ENCODE measurements around the gene CEP78.

Gene CEP78

GRCh38 chr9:78269784-78270183 lies 33.9 kb downstream of the CEP78 start:
- Histone ChIP-seq H3K9me3 (ENCODE audit: control insufficient read depth, insufficient read depth, low read depth, low read length) (no peaks in the 10 kb centered on the region), H3K36me3 (ENCODE audit: control insufficient read depth in 2 of 2, insufficient read depth in 1 of 2, low read length in 2 of 2) (peaks cover 10 to 75% of the 10 kb centered on the region in 2 experiments), H3K4me1 (ENCODE audit: control insufficient read depth, insufficient read depth, low read length) (no peaks in the 10 kb centered on the region), H3K4me3 (ENCODE audit: low read depth, low read length) (no peak overlapping the region), H3K27ac (ENCODE audit: extremely low read depth, low read depth, low read length) (no peak overlapping the region)
- CTCF ChIA-PET = interaction anchor here (3.4 kb wide), 1 partner anchor 100 kb away, joined by 9 read pairs; no protein-coding TSS in a partner anchor
- TF ChIP-seq ZNF555 (tag by site-specific recombination; conservative IDR thresholded peaks at IDR 0.05) = no peak
- POLR2A ChIA-PET = interaction anchor here (1.8 kb wide), 1 partner anchor 27 kb away, joined by 6 read pairs; the partner anchor contains the start of gene PSAT1

DNA sequence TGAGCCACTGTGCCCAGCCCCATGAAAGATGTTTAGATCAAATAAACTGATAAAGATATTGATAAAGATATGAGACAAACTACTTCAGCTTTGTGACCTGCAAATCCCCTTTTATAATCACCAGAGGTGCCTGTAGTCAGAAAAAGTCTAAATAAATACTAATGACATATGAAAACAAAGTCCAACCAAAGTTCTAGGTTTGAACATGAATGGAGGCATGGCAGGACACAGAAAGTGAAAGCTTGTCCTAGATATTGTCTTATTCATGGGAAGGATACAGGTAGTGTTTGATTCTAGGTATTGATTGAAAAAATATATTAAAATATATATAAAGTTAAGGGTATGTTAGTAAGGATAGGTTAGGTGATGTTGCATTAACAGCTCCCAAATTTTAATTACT lies 36.4 kb downstream of the CEP78 start:
- Histone ChIP-seq H3K9me3 (ENCODE audit: control insufficient read depth, insufficient read depth, low read depth, low read length) (no peaks in the 10 kb centered on the region), H3K4me3 (ENCODE audit: low read depth, low read length) (no peak overlapping the region), H3K27ac (ENCODE audit: extremely low read depth, low read depth, low read length) (no peak overlapping the region), H3K36me3 (ENCODE audit: control insufficient read depth in 2 of 2, insufficient read depth in 1 of 2, low read length in 2 of 2) (peaks cover 5 to 50% of the 10 kb centered on the region in 2 experiments), H3K4me1 (ENCODE audit: control insufficient read depth, insufficient read depth, low read length) (no peaks in the 10 kb centered on the region)
- ChIA-PET POLR2A (interaction anchor here (2.3 kb wide), 1 partner anchor 25 kb away, joined by 20 read pairs; the partner anchor contains the start of gene PSAT1), CTCF (interaction anchor here (0.8 to 3.4 kb wide), 2 partner anchors 24 to 97 kb away, joined by 3 to 9 read pairs; partner anchors contain the start of gene PSAT1)
- TF ChIP-seq ZNF555 (tag by site-specific recombination; conservative IDR thresholded peaks at IDR 0.05) (no peak), ZFP3 (tag by site-specific recombination; IDR thresholded peaks at IDR 0.05; ENCODE audit: low read depth) (no peak), ZNF488 (tag by site-specific recombination; IDR thresholded peaks at IDR 0.05) (no peak), ZNF10 (tag by site-specific recombination; IDR thresholded peaks at IDR 0.05) (no peak), ZXDB (tag by site-specific recombination; IDR thresholded peaks at IDR 0.05) (no peak), SETDB1 (IDR thresholded peaks at IDR 0.05; ENCODE audit: insufficient read length, low read length) (no peak), YY2 (tag by site-specific recombination; IDR thresholded peaks at IDR 0.05) (no peak), KLF17 (tag by site-specific recombination; IDR thresholded peaks at IDR 0.05) (no peak), ZNF707 (tag by site-specific recombination; IDR thresholded peaks at IDR 0.05) (no peak), ZNF473 (tag by site-specific recombination; IDR thresholded peaks at IDR 0.05) (no peak), ZNF530 (tag by site-specific recombination; IDR thresholded peaks at IDR 0.05; ENCODE audit: low read depth) (no peak), ZEB2 (tag by site-specific recombination; IDR thresholded peaks at IDR 0.05) (no peak), KLF8 (tag by site-specific recombination; IDR thresholded peaks at IDR 0.05) (no peak), ZNF514 (tag by site-specific recombination; IDR thresholded peaks at IDR 0.05) (no peak), ZNF600 (tag by site-specific recombination; IDR thresholded peaks at IDR 0.05) (no peak), ZFHX2 (tag by site-specific recombination; conservative IDR thresholded peaks at IDR 0.05) (no peak)
- TF ChIP-seq, protein P1, sequence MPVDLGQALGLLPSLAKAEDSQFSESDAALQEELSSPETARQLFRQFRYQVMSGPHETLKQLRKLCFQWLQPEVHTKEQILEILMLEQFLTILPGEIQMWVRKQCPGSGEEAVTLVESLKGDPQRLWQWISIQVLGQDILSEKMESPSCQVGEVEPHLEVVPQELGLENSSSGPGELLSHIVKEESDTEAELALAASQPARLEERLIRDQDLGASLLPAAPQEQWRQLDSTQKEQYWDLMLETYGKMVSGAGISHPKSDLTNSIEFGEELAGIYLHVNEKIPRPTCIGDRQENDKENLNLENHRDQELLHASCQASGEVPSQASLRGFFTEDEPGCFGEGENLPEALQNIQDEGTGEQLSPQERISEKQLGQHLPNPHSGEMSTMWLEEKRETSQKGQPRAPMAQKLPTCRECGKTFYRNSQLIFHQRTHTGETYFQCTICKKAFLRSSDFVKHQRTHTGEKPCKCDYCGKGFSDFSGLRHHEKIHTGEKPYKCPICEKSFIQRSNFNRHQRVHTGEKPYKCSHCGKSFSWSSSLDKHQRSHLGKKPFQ (tag by site-specific recombination; IDR thresholded peaks at IDR 0.05) = no peak

DNA sequence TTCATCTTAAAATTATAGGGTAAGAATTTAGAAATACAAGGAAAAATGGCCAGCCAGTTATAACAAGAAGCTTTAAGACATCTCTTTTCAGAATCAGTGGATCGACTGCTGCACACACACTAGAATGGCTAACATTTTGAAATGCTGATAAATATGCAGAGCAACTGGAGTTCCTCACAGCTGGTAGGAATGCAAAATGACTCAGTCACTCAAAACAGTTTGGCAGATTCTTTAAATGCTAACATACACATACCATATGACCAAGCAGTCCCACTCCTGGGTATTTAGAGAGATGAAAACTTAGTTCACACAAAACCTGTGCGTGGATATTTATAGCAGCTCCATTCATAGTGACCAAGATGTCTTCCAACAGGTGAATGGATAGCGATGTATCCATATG lies 37.9 kb downstream of the CEP78 start:
- peaks cover 9% of the 10 kb centered on the region; the same call in 1 of the 2 replicates for H3K4me1 ChIP-seq (ENCODE audit: control insufficient read depth, insufficient read depth, low read length)
- TF ChIP-seq, protein P2, sequence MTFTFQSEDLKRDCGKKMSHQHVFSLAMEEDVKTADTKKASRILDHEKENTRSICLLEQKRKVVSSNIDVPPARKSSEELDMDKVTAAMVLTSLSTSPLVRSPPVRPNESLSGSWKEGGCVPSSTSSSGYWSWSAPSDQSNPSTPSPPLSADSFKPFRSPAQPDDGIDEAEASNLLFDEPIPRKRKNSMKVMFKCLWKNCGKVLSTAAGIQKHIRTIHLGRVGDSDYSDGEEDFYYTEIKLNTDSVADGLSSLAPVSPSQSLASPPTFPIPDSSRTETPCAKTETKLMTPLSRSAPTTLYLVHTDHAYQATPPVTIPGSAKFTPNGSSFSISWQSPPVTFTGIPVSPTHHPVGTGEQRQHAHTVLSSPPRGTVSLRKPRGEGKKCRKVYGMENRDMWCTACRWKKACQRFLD (tag by site-specific recombination; IDR thresholded peaks at IDR 0.05) = no peak
- TF ChIP-seq ZNF658 (tag by site-specific recombination; IDR thresholded peaks at IDR 0.05) = no peak
- no peak for TF ChIP-seq ZFP37 (tag by site-specific recombination; IDR thresholded peaks at IDR 0.05)
- TF ChIP-seq ZBTB44 (tag by site-specific recombination; IDR thresholded peaks at IDR 0.05) = no peak
- no peak for TF ChIP-seq KLF16 (tag by site-specific recombination; IDR thresholded peaks at IDR 0.05)
- TF ChIP-seq ZNF292 (tag by site-specific recombination; IDR thresholded peaks at IDR 0.05; ENCODE audit: borderline replicate concordance, low read depth) = no peak
- no peak for TF ChIP-seq ZNF214 (tag by site-specific recombination; IDR thresholded peaks at IDR 0.05; ENCODE audit: borderline replicate concordance)
- H3K36me3 ChIP-seq (ENCODE audit: control insufficient read depth in 2 of 2, insufficient read depth in 1 of 2, low read length in 2 of 2) = peaks cover under 1 to 37% of the 10 kb centered on the region in 2 experiments
- no peak overlapping the region for H3K4me3 ChIP-seq (ENCODE audit: low read depth, low read length)
- CTCF ChIA-PET = interaction anchor here (0.7 kb wide), 1 partner anchor 35 kb away, joined by 3 read pairs; no protein-coding TSS in a partner anchor
- H3K27ac ChIP-seq (ENCODE audit: extremely low read depth, low read depth, low read length) = no peak overlapping the region
- H3K9me3 ChIP-seq (ENCODE audit: control insufficient read depth, insufficient read depth, low read depth, low read length) = no peaks in the 10 kb centered on the region
- POLR2A ChIA-PET = interaction anchor here (1.1 to 2.3 kb wide), 2 partner anchors 24 to 35 kb away, joined by 3 to 20 read pairs; partner anchors contain the start of gene PSAT1

Measured in HEK293 (cell line).